Smooth muscle cell (in vitro differentiated cells): ENCODE results near the gene CACNA2D3. TPM values are rescaled to one million over a fixed set of nuclear protein-coding genes. Genes with fewer than 3 reads are reported as not detected.

ENCODE experiments used
- DNase-seq: peaks from one replicate; lab custom pipeline; 2025; ENCODE audit not compliant: unreplicated experiment; lab: John Stamatoyannopoulos, UW
- H2AFZ ChIP-seq: fragments of 200-600 bp; sonication (generic); 2 replicates; pipeline ENCODE4 v1.6.0; 2016; ENCODE audit warnings: antibody characterized with exemption, low read depth, mild to moderate bottlenecking
- H3F3A ChIP-seq: fragments of 200-600 bp; sonication (generic); 2 replicates; pipeline ENCODE4 v1.6.0; 2017; ENCODE audit warnings: antibody characterized with exemption, low read depth
- H3K27ac ChIP-seq: fragments of 200-600 bp; sonication (generic); 2 replicates; pipeline ENCODE4 v1.5.1; 2016; ENCODE audit warnings: low read depth, mild to moderate bottlenecking
- H3K27me3 ChIP-seq: fragments of 200-600 bp; sonication (generic); 2 replicates; pipeline ENCODE4 v1.6.1; 2016; ENCODE audit warnings: low read depth, mild to moderate bottlenecking
- H3K36me3 ChIP-seq: fragments of 200-600 bp; sonication (generic); 2 replicates; pipeline ENCODE4 v1.5.1; 2016; ENCODE audit warnings: low read depth
- H3K4me1 ChIP-seq: fragments of 200-600 bp; sonication (generic); 2 replicates; pipeline ENCODE4 v1.5.1; 2016; ENCODE audit warnings: low read depth
- H3K4me2 ChIP-seq: fragments of 200-600 bp; sonication (generic); 2 replicates; pipeline ENCODE4 v1.6.0; 2016; ENCODE audit warnings: mild to moderate bottlenecking
- H3K4me3 ChIP-seq: fragments of 200-600 bp; sonication (generic); 2 replicates; pipeline ENCODE4 v1.5.1; 2016; ENCODE audit warnings: mild to moderate bottlenecking
- H3K79me2 ChIP-seq: fragments of 200-600 bp; sonication (generic); 2 replicates; pipeline ENCODE4 v1.6.0; 2016; ENCODE audit warnings: low read depth, mild to moderate bottlenecking
- H3K9ac ChIP-seq: fragments of 200-600 bp; sonication (generic); 2 replicates; pipeline ENCODE4 v1.6.0; 2016; ENCODE audit warnings: low read depth
- H3K9me3 ChIP-seq: fragments of 200-600 bp; sonication (generic); replicated peaks from 2 replicates; pipeline ENCODE4 v1.5.1; 2016; ENCODE audit warnings: low read depth
- H4K20me1 ChIP-seq: fragments of 200-600 bp; sonication (generic); 2 replicates; pipeline ENCODE4 v1.6.0; 2016; ENCODE audit warnings: low read depth
- WGBS: methylation state at CpG from one replicate; pipeline ENCODE4 v1.1.7; 2016; ENCODE audit warnings: low lambda C conversion rate; 5-methylcytosine and 5-hydroxymethylcytosine counted together
- polyA plus RNA-seq: library from polyadenylated mRNA; unstranded; fragments of >200 nt; fragmentation: Nextera tagmentation; extraction: Ambion mirVana; gene quantifications from 2 replicates; pipeline ENCODE4 v1.2.1, GENCODE V29; 2016
- total RNA-seq: library from RNA; depleted of rRNA; stranded (reverse); fragments of >200 nt; gene quantifications from 2 replicates; pipeline ENCODE4 v1.2.3, GENCODE V29; 2014
- TF ChIP-seq, protein P1 (sequence below): fragments of 200-600 bp; sonication (generic); IDR thresholded peaks from 2 replicates; pipeline ENCODE4 v1.5.1; 2017; ENCODE audit warnings: borderline replicate concordance, mild to moderate bottlenecking, antibody characterized with exemption; ENCODE audit not compliant: insufficient read depth, poor library complexity, severe bottlenecking

CACNA2D3 gene
- total and polyA plus RNA-seq, 2 experiments from 2014 or later = 0.15 to 0.90 TPM

DNA sequence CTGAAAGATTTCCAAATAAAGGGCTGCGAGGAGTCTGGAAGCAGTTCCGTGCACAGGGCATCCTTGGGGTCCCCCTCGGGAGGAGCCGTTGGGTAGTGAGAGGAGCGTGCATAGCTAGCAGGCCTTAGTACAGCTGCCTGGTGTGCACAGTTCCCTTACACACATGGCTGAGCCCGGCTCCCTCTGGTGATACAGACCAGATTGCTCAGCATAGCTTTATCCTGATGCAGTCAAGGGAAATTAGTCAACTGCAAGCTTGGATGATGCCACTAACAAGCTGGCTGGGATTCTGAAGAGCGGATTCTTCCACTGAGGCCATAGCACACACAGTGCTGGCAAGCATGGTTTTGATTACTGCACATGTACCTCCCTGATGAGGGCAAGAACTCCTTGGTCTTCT, 456.1 kb downstream of the CACNA2D3 start:
- no peak overlapping the region for H3K4me2 ChIP-seq
- no peak overlapping the region for H3K27ac ChIP-seq
- no peaks in the 10 kb centered on the region for H3K79me2 ChIP-seq
- no peak overlapping the region for H2AFZ ChIP-seq
- H3F3A ChIP-seq = no peaks in the 10 kb centered on the region
- H3K4me3 ChIP-seq = no peak overlapping the region
- H3K4me1 ChIP-seq = no peaks in the 10 kb centered on the region
- 67% methylated on average over 7 of the region's 7 CpGs for WGBS
- H3K9ac ChIP-seq = no peak overlapping the region
- no peaks in the 10 kb centered on the region for H3K27me3 ChIP-seq
- H3K36me3 ChIP-seq = no peaks in the 10 kb centered on the region
- no peaks in the 10 kb centered on the region for H3K9me3 ChIP-seq
- no peaks in the 10 kb centered on the region for H4K20me1 ChIP-seq
- TF ChIP-seq, protein P1, sequence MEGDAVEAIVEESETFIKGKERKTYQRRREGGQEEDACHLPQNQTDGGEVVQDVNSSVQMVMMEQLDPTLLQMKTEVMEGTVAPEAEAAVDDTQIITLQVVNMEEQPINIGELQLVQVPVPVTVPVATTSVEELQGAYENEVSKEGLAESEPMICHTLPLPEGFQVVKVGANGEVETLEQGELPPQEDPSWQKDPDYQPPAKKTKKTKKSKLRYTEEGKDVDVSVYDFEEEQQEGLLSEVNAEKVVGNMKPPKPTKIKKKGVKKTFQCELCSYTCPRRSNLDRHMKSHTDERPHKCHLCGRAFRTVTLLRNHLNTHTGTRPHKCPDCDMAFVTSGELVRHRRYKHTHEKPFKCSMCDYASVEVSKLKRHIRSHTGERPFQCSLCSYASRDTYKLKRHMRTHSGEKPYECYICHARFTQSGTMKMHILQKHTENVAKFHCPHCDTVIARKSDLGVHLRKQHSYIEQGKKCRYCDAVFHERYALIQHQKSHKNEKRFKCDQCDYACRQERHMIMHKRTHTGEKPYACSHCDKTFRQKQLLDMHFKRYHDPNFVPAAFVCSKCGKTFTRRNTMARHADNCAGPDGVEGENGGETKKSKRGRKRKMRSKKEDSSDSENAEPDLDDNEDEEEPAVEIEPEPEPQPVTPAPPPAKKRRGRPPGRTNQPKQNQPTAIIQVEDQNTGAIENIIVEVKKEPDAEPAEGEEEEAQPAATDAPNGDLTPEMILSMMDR = no peak
- no peak for DNase-seq

GRCh38 chr3:54580453-54580852, 458.1 kb downstream of the CACNA2D3 start:
- Histone ChIP-seq H3F3A (no peaks in the 10 kb centered on the region), H3K27ac (no peak overlapping the region), H4K20me1 (no peaks in the 10 kb centered on the region), H3K9ac (no peak overlapping the region), H3K4me3 (no peak overlapping the region), H3K4me1 (no peaks in the 10 kb centered on the region), H3K9me3 (no peaks in the 10 kb centered on the region), H3K36me3 (no peaks in the 10 kb centered on the region), H3K27me3 (no peaks in the 10 kb centered on the region), H2AFZ (no peak overlapping the region), H3K4me2 (no peak overlapping the region), H3K79me2 (no peaks in the 10 kb centered on the region)
- TF ChIP-seq, protein P1 = no peak
- WGBS = 94% methylated on average over 6 of the region's 6 CpGs
- DNase-seq = no peak

DNA sequence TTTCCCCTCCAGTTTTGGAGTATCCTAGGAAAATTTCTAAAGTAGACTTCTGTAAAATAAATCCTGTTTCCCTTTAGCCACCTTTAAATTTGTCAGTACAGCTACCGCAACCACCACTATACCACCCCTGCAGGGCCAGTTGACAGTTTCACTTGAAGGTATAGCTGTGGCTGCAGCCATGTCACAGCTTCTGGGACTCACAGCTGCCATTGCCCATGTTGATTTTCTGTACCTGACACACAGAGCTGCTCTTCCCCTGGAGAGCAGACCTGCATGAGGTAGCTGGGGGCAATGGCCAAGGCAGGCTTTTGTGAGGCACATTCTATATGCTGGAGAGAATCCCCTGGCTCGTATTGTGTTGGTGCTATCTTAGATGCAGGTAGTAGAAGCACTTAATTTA, 460.1 kb downstream of the CACNA2D3 start:
- no peak overlapping the region for H3K27ac ChIP-seq

DNA sequence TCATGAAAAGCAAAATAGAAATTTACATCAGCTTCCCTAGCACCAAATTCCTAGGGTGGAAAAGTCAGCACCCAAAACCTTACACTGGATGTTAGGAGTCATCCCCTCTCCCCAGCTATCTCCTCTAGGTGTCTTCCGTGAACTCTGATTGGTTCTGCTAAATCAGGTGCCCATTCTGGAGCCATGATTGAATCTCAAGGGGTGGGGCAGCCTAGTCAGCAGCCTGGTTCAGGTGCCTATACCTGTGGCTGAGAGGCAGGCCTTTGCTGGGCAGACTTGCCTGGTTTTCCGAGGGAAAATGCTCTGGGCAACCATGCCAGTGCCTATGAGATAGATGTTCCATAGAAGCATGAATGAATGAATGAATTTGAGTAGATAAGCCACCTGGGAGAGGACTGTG, 468.8 kb downstream of the CACNA2D3 start:
- Histone ChIP-seq H3K4me3 (no peak overlapping the region), H3K9ac (no peak overlapping the region), H3K9me3 (no peaks in the 10 kb centered on the region), H3F3A (no peaks in the 10 kb centered on the region), H3K27ac (no peak overlapping the region), H3K4me2 (no peak overlapping the region), H2AFZ (no peak overlapping the region), H3K27me3 (peaks cover 19% of the 10 kb centered on the region), H4K20me1 (no peaks in the 10 kb centered on the region), H3K79me2 (no peaks in the 10 kb centered on the region), H3K36me3 (no peaks in the 10 kb centered on the region), H3K4me1 (no peaks in the 10 kb centered on the region)
- 88% methylated on average over 2 of the region's 2 CpGs for WGBS
- TF ChIP-seq, protein P1 = no peak
- no peak for DNase-seq

More for the DNA sequence above, 460.1 kb downstream of the CACNA2D3 start:
- Histone ChIP-seq H3K27me3 (no peaks in the 10 kb centered on the region), H3K36me3 (no peaks in the 10 kb centered on the region), H3K4me3 (no peak overlapping the region), H3K4me1 (no peaks in the 10 kb centered on the region), H4K20me1 (no peaks in the 10 kb centered on the region), H3K9me3 (no peaks in the 10 kb centered on the region), H3K9ac (no peak overlapping the region), H3F3A (no peaks in the 10 kb centered on the region), H2AFZ (no peak overlapping the region), H3K79me2 (no peaks in the 10 kb centered on the region), H3K4me2 (no peak overlapping the region)
- no peak for DNase-seq
- 87% methylated on average over 2 of the region's 2 CpGs for WGBS
- TF ChIP-seq, protein P1 = no peak
